NCI-H1417 (cell line): Measurements from ENCODE around the gene GNA12.
"Not testable (repeated sequence)": the region's sequence is repeated elsewhere in the genome, so short reads cannot be mapped to it uniquely, and the experiment has no call there.

ENCODE experiments used
- DNase-seq, 3 experiments: peaks; one replicate each; lab custom pipeline; 2025; lab: John Stamatoyannopoulos, UW

The GNA12 gene

DNA sequence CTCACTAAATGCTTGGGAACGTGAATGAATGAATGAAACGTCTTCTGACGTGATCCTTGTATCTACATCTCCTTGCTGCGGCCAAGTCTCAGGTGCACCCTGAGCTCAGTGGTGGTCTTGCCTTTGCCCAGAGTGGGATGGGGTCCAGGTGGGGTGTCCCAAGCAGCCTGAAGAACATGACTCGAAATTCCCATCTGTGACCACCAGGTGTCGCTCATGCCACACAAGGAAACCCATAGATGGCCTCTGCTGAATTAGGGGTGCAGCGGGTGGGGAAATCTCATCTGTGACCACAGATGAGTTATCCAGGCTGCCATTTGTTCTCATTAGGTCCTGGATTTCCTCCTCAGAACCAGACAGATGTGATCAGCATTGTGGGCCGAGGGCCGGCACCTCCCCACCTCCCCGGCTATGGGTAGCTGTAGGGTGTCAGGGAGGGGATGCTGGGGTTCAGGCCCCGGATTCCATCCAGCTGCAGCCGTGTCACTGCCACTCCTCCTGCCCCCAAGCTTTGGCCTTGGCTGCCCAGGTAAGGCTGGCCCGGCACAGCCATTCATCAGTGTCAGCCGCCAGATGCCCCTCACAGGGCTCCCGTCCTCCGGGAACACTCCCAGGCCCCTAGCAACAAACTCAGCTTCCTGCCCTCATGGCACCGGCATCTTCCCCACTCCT, 21.0 kb upstream of the GNA12 start:
- DNase-seq = peak; percentile 50 to 86 (median 55)

DNA sequence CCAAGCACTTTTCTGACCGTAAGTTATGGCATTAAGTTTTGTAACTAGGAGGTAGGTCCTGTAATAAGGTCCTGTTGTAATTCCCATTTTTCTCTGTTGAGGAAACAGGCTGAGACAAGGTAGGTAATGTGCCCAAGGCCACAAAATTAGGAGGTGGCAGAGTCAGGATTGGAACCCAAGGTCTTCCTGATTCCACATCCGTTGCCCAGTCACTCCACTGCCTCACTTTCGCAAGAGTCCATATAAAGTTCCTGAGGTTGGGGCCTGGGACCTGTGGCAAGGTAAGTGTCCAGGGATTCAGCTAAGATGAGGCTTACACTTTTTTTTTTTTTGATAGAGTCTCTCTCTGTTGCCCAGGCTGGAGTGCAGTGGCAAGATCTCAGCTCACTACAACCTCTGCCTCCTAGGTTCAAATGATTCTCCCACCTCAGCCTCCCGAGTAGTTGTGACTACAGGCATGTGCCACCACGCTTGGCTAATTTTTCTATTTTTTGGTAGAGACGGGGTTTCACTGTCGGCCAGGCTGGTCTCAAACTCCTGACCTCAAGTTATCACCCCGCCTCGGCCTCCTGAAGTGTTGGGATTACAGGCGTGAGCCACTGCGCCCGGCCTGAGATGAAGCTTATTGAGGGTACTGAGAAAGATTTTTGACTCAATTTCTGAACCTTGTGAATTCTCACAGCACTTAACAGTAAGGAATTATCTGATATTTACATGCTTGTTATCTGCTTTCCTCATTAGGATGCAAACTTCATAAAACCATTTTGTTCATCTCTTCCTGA, 20.3 kb upstream of the GNA12 start:
- no peak for DNase-seq

- DNase-seq = peak in 2 of 3 experiments; percentile 32 to 53
Observed at GRCh38 chr7:2863461-2864066, 19.5 kb upstream of the GNA12 start.

DNA sequence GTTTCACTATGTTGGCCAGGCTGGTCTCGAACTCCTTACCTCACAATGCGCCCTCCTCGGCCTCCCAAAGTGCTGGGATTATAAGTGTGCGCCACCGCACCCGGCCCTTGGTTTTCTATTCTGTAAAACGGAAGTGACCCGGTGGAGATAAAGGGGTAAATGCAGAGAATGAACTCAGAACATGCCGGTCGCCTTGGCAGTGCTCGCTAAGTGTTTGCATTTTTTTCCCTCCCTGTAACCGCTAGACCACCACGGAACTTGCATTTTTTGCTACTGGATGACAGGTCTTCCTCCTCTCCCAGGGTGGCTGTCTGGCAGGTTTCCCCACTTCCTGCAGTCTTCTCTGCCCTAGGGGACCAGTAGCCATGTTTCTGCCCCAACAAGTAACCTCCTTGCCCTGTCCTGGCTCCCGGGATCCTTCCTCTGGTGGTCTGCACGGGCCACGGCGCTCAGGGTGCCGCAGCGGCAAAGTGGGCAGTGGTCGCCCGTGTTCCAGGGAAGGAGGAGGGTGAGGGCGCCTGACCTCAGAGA, 18.8 kb upstream of the GNA12 start:
- DNase-seq = no peak

DNA sequence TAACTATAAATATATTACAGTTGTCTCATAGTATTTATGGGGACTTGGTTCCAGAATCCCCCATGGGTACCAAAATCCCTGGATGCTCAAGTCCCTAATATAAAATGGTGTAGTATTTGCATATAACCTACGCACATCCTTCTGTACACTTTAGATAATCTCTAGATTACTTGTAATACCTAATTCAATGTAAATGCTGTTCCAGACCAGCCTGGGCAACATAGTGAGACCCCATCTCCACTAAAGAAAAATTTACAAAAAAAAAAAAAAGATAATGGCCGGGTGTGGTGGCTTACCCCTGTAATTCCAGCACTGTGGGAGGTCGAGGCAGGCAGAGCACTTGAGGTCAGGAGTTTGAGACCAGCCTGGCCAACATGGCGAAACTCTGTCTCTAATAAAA, 17.4 kb upstream of the GNA12 start:
- DNase-seq = no peak

DNA sequence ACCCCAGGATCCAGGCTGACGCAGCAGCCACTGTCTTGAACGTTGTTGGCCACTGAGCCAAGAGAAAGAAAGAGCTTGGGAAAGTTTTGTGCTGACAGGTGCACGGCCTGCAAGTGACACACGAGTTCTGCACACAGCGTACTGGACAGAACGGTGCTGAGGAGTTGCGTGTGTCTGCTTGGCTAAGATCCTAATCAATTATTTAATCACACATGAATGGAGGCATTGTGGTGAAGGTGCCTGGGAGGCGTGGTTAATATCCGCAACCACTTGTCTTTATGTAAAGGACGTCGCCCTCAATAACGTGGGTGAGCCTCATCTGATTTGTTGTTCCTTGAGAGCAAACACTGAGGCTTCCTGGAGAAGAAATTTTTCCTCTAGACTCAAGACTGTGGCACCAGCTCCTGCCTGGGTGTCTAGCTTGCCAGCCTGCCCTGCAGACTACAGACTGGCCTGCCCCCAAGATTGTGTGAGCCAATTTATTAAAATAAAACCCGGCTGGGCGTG, 16.6 kb upstream of the GNA12 start:
- DNase-seq = peak in 2 of 3 experiments; percentile 84 to 96

GRCh38 chr7:2859952-2860351, 15.8 kb upstream of the GNA12 start:
- DNase-seq = peak in 1 of 3 experiments; percentile 35

GRCh38 chr7:2858621-2859020, 14.5 kb upstream of the GNA12 start:
- peak in 1 of 3 experiments; percentile 32 for DNase-seq

GRCh38 chr7:2856388-2857169, 12.5 kb upstream of the GNA12 start:
- peak in 1 of 3 experiments; percentile 71 for DNase-seq

- DNase-seq = no peak
Observed at GRCh38 chr7:2855386-2855785, 11.3 kb upstream of the GNA12 start.

- not testable (repeated sequence) for DNase-seq
Observed at GRCh38 chr7:2853552-2853951, 9.4 kb upstream of the GNA12 start.

GRCh38 chr7:2853147-2853546, 9.0 kb upstream of the GNA12 start:
- no peak for DNase-seq

DNA sequence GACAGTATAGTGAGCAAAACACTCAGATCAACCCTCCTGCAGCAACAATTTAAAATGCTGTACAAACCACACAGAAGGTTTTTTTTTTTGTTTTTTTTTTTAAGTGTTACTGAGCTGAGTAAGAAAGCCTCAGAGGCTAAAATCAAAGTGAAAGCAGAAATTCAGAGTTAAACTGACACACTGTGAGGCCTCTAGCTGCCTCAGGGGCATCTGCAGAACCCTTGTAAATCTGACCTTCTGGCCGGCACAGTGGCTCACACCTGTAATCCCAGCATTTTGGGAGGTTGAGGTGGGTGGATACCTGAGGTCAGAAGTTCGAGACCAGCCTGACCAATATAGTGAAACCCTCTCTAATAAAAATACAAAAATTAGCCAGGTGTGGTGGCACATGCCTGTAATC, 7.4 kb upstream of the GNA12 start:
- no peak for DNase-seq

DNA sequence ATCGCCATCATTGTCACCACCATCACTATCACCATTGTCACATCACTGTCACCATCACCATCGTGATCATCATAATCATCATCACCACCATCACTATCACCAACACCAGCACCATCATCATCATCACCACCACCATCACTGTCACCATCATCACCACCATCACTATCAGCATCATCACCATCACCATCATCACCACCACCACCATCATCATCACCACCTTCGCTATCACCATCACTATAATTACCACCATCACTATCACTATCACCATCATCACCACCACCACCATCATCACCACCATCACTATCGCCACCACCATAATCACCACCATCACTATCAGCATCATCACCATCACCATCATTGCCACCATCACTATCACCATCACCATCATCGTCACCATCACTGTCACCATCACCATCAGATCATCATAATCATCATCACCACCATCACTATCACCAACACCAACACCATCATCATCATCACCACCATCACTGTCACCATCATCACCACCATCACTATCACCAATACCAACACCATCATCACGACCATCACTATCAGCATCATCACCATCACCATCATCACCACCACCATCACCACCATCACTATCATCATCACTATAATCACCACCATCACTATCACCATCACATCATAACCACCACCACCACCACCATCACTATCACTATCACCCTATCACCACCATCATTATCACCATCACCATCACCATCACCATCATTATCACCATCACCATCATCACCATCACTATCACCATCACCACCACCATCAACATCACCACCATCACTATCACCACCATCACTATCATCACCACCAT, 6.0 kb upstream of the GNA12 start:
- DNase-seq = no peak

GRCh38 chr7:2845034-2845592, 1.0 kb upstream of the GNA12 start:
- DNase-seq = no peak

DNA sequence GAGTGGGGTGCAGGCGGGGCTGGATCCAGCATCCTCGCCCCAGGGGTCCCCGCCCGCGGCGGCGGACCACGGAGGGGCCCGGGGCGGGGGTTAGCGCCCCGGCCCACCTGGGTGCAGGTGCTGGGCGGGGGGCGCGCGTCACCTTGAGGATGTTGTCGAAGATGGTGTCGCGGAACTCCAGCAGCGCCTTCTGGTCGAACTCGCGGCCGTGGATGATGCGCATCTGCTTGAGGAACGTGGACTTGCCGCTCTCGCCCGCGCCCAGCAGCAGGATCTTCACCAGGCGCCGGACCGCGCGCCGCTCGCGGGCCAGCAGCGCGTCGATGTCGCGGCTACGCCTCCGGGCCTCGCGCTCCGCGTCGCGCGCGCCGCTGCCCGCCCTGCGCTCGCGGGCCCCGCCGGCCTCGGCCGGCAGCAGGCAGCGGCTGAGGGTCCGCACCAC, 376 bp downstream of the GNA12 start:
- DNase-seq = peak; percentile 48 to 76 (median 69)

GRCh38 chr7:2843191-2843685, 870 bp downstream of the GNA12 start:
- DNase-seq = peak in 1 of 3 experiments; percentile 49

- no peak for DNase-seq
Observed at GRCh38 chr7:2841907-2842306, 2.2 kb downstream of the GNA12 start.

- DNase-seq = no peak
Observed at GRCh38 chr7:2840458-2840857, 3.6 kb downstream of the GNA12 start.
